CD4-positive, alpha-beta T cell (primary cell): Measurements from ENCODE around the gene TM4SF1. TPM values are rescaled to one million over a fixed set of nuclear protein-coding genes. Genes with fewer than 3 reads are reported as not detected.

Experiments
- ATAC-seq: fragments of 200-7000 bp; cut with Tn5 transposase; one replicate; pipeline ENCODE4 v1.10.0; 2022; ENCODE audit warnings: mild to moderate bottlenecking; ENCODE audit not compliant: poor library complexity
- CTCF ChIA-PET: fragments of 350-600 bp; sonication (Branson Sonifier 250); formaldehyde crosslinking; loops from one replicate; lab custom pipeline; 2021; ENCODE audit warnings: antibody characterized with exemption, inconsistent platforms; lab: Charles Lee
- POLR2A ChIA-PET: fragments of 350-600 bp; sonication (Branson Sonifier 250); formaldehyde crosslinking; loops from one replicate; lab custom pipeline; 2021; ENCODE audit warnings: antibody characterized with exemption, inconsistent platforms; lab: Charles Lee
- DNase-seq, 14 experiments: peaks; one replicate each; pipeline ENCODE4 v3.0.0-alpha.2; 2013 to 2020; ENCODE audit warnings: mixed read lengths in 2 of 14
- H3K27ac ChIP-seq, 2 donors: one replicate each; pipeline versions ENCODE4 v1.5.1 to v1.7.0; 2013; ENCODE audit warnings: low read length in 2 of 2, low read depth in 1 of 2, mild to moderate bottlenecking in 1 of 2
- H3K27me3 ChIP-seq, 2 experiments: 1 replicate in 1 of 2; 2 replicates in 1 of 2; pipeline versions ENCODE4 v1.6.1 to v1.7.0; 2013; ENCODE audit warnings: low read length in 2 of 2, control low read depth in 1 of 2, mild to moderate bottlenecking in 1 of 2, moderate library complexity in 1 of 2; ENCODE audit not compliant: insufficient read depth in 2 of 2, control insufficient read depth in 1 of 2
- H3K36me3 ChIP-seq: one replicate; pipeline ENCODE4 v1.6.1; 2013; ENCODE audit warnings: low read length, control low read depth; ENCODE audit not compliant: insufficient read depth
- H3K4me1 ChIP-seq: one replicate; pipeline ENCODE4 v1.6.1; 2013; ENCODE audit warnings: low read length, control low read depth; ENCODE audit not compliant: insufficient read depth
- H3K4me3 ChIP-seq: one replicate; pipeline ENCODE4 v1.5.1; 2013; ENCODE audit warnings: mild to moderate bottlenecking, low read length, moderate library complexity
- H3K9me3 ChIP-seq, 2 experiments: 1 replicate in 1 of 2; 2 replicates in 1 of 2; pipeline versions ENCODE4 v1.6.1 to v1.7.0; 2013; ENCODE audit warnings: low read length in 2 of 2, mild to moderate bottlenecking in 2 of 2, control low read depth in 1 of 2, moderate library complexity in 1 of 2; ENCODE audit not compliant: control insufficient read depth in 1 of 2, insufficient read depth in 1 of 2
- H3K27ac Mint-ChIP-seq: one replicate; pipeline ENCODE4 v1.8.0; 2020; ENCODE audit warnings: mixed read lengths
- H3K27me3 Mint-ChIP-seq: one replicate; pipeline ENCODE4 v1.8.0; 2021; ENCODE audit warnings: mixed read lengths
- H3K36me3 Mint-ChIP-seq: one replicate; pipeline ENCODE4 v1.8.0; 2021; ENCODE audit warnings: low read depth, mixed read lengths
- H3K4me1 Mint-ChIP-seq: one replicate; pipeline ENCODE4 v1.8.0; 2021; ENCODE audit warnings: low read depth, mixed read lengths
- H3K4me3 Mint-ChIP-seq: one replicate; pipeline ENCODE4 v1.8.0; 2020; ENCODE audit warnings: mild to moderate bottlenecking, mixed read lengths
- H3K9me3 Mint-ChIP-seq: one replicate; pipeline ENCODE4 v1.8.0; 2020; ENCODE audit warnings: mixed read lengths
- intact Hi-C, 2 experiments: fragments of 100-400 bp; cut with DNase I in 1 of 2; cut with micrococcal nuclease in 1 of 2; formaldehyde crosslinking; loops; one replicate each; pipeline versions ENCODE4 v1.15.1 to v1.9.0; 2023 to 2025; cut with DNase I, micrococcal nuclease
- total RNA-seq, 174 experiments: library from RNA in 2 of 174; stranded (reverse) in 2 of 174; gene quantifications; one replicate each; pipeline ENCODE4 v1.2.3 and lab custom pipeline; 2021 to 2026
- TF ChIP-seq, protein P1 (sequence below): fragments of 200-600 bp; IDR thresholded peaks from one replicate; pipeline ENCODE4 v1.8.0; 2022; ENCODE audit warnings: antibody characterized with exemption, mild to moderate bottlenecking

The TM4SF1 gene
- total RNA-seq, 2 experiments from 2014 or later = not detected

DNA sequence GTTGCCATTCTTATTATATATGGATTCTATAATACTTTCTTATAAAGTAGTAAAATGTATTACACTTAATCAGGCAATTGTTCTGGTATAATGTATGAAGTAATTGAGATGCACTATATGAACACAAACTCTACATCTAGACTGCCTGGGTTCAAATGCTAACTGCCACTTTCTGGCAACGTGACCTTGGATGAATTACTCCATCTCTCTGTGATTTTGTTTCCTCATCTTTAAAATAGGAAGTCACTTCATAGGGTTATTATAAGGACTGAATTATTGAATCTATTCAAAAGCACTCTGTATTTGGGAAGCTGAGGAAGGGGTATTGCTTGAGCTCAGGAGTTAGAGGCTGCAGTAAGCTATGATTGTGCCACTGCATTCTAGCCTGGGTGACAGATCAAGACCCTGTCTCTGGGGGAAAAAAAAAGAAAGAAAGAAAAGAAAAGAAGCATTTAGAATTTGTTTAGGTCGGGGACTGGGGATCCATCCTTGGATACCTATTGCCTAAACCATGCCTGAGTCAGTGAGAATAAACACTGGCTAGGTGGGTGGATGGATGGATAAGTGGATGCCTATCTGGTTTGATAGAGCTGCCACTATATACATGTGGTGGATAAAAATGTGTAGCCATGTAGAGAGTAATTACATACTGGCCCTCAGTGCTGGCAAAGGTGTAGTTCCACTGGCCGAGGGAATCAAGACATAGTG lies 2.5 kb downstream of the TM4SF1 start:
- H3K9me3 ChIP-seq = no peaks in the 10 kb centered on the region
- H3K4me3 Mint-ChIP-seq = no peak overlapping the region
- H3K4me3 ChIP-seq = no peak overlapping the region
- ATAC-seq = no peak
- CTCF ChIA-PET = no interaction called here
- H3K4me1 Mint-ChIP-seq = no peaks in the 10 kb centered on the region
- H3K27ac Mint-ChIP-seq = no peak overlapping the region
- no peaks in the 10 kb centered on the region for H3K36me3 ChIP-seq
- TF ChIP-seq, protein P1, sequence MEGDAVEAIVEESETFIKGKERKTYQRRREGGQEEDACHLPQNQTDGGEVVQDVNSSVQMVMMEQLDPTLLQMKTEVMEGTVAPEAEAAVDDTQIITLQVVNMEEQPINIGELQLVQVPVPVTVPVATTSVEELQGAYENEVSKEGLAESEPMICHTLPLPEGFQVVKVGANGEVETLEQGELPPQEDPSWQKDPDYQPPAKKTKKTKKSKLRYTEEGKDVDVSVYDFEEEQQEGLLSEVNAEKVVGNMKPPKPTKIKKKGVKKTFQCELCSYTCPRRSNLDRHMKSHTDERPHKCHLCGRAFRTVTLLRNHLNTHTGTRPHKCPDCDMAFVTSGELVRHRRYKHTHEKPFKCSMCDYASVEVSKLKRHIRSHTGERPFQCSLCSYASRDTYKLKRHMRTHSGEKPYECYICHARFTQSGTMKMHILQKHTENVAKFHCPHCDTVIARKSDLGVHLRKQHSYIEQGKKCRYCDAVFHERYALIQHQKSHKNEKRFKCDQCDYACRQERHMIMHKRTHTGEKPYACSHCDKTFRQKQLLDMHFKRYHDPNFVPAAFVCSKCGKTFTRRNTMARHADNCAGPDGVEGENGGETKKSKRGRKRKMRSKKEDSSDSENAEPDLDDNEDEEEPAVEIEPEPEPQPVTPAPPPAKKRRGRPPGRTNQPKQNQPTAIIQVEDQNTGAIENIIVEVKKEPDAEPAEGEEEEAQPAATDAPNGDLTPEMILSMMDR = no peak
- no peak for DNase-seq
- no peaks in the 10 kb centered on the region for H3K4me1 ChIP-seq
- peaks cover 11% of the 10 kb centered on the region for H3K27me3 Mint-ChIP-seq
- intact Hi-C loops = no loop called here
- H3K36me3 Mint-ChIP-seq = no peaks in the 10 kb centered on the region
- POLR2A ChIA-PET = no interaction called here
- no peaks in the 10 kb centered on the region for H3K9me3 Mint-ChIP-seq
- H3K27ac ChIP-seq = no peak overlapping the region
- peaks cover 4% of the 10 kb centered on the region in 2 experiments for H3K27me3 ChIP-seq

GRCh38 chr3:149374391-149374790 lies 3.1 kb downstream of the TM4SF1 start:
- Histone ChIP-seq H3K4me3 (no peak overlapping the region), H3K27me3 (peaks cover 4% of the 10 kb centered on the region in 2 experiments), H3K36me3 (no peaks in the 10 kb centered on the region), H3K4me1 (no peaks in the 10 kb centered on the region), H3K9me3 (no peaks in the 10 kb centered on the region), H3K27ac (no peak overlapping the region)
- ATAC-seq = no peak
- ChIA-PET CTCF (no interaction called here), POLR2A (no interaction called here)
- Mint-ChIP-seq H3K36me3 (no peaks in the 10 kb centered on the region), H3K27ac (no peak overlapping the region), H3K4me3 (no peak overlapping the region), H3K9me3 (no peaks in the 10 kb centered on the region), H3K4me1 (no peaks in the 10 kb centered on the region), H3K27me3 (peaks cover 11% of the 10 kb centered on the region)
- intact Hi-C loops = no loop called here
- no peak for DNase-seq
- TF ChIP-seq, protein P1 = no peak

GRCh38 chr3:149373235-149374125 lies 4.0 kb downstream of the TM4SF1 start:
- no peak overlapping the region for H3K27ac ChIP-seq
- H3K9me3 Mint-ChIP-seq = no peaks in the 10 kb centered on the region
- no peak overlapping the region for H3K27ac Mint-ChIP-seq
- TF ChIP-seq, protein P1 = no peak
- ATAC-seq = no peak
- intact Hi-C loops = no loop called here
- H3K36me3 ChIP-seq = no peaks in the 10 kb centered on the region
- H3K27me3 ChIP-seq = peaks cover 4% of the 10 kb centered on the region in 2 experiments
- peaks cover 5% of the 10 kb centered on the region for H3K27me3 Mint-ChIP-seq
- no peaks in the 10 kb centered on the region for H3K9me3 ChIP-seq
- H3K4me1 ChIP-seq = no peaks in the 10 kb centered on the region
- DNase-seq = peak in 1 of 14 experiments; percentile 8
- no peak overlapping the region for H3K4me3 Mint-ChIP-seq
- CTCF ChIA-PET = no interaction called here
- H3K36me3 Mint-ChIP-seq = no peaks in the 10 kb centered on the region
- H3K4me3 ChIP-seq = no peak overlapping the region
- POLR2A ChIA-PET = no interaction called here
- no peaks in the 10 kb centered on the region for H3K4me1 Mint-ChIP-seq
